Subcutaneous adipose tissue (tissue), 4 donors: Measurements from ENCODE around the gene TULP4. TPM values are rescaled to one million over a fixed set of nuclear protein-coding genes. Genes with fewer than 3 reads are reported as not detected.

ENCODE experiments used
- CTCF ChIP-seq: fragments of 450-650 bp; IDR thresholded peaks from one replicate; pipeline ENCODE4 v1.5.1; 2016; ENCODE audit warnings: low read depth, mild to moderate bottlenecking, control low read depth, antibody characterized with exemption, moderate library complexity
- total RNA-seq, 4 donors: library from RNA; depleted of rRNA; stranded (reverse); fragments of >200 nt; gene quantifications; one replicate each; pipeline ENCODE4 v1.1.0, GENCODE V29; 2016

TULP4 gene
- total RNA-seq, 4 donors from 2014 or later = 83.6 to 170 (median 123) TPM

GRCh38 chr6:158488065-158488464, 175.8 kb downstream of the TULP4 start:
- no peak for TF ChIP-seq CTCF

GRCh38 chr6:158489441-158489840, 177.2 kb downstream of the TULP4 start:
- TF ChIP-seq CTCF = no peak

- TF ChIP-seq CTCF = no peak
Observed at GRCh38 chr6:158492881-158493280, 180.6 kb downstream of the TULP4 start.

GRCh38 chr6:158496700-158497099, 184.4 kb downstream of the TULP4 start:
- no peak for TF ChIP-seq CTCF

GRCh38 chr6:158497620-158498019, 185.4 kb downstream of the TULP4 start:
- no peak for TF ChIP-seq CTCF

- no peak for TF ChIP-seq CTCF
Observed at GRCh38 chr6:158498362-158498761, 186.1 kb downstream of the TULP4 start.

GRCh38 chr6:158499601-158500000, 187.3 kb downstream of the TULP4 start:
- no peak for TF ChIP-seq CTCF
